HepG2 (cell line): ENCODE measurements around the gene C1QTNF12.

Source experiments
- FOSL1 ChIP-seq: sonication (generic); formaldehyde crosslinking; IDR thresholded peaks from 2 replicates; pipeline ENCODE4 v1.9.0; 2021; ENCODE audit warnings: missing genetic modification reagents, borderline replicate concordance
- JUND ChIP-seq: sonication (generic); formaldehyde crosslinking; IDR thresholded peaks from 2 replicates; pipeline ENCODE4 v1.8.0; 2022; ENCODE audit warnings: mild to moderate bottlenecking, missing genetic modification reagents
- PAF1 ChIP-seq: IDR thresholded peaks from 2 replicates; pipeline ENCODE4 v1.6.1; 2016; ENCODE audit warnings: missing genetic modification reagents, missing compliant biosample characterization
- ZNF772 ChIP-seq: sonication (generic); formaldehyde crosslinking; IDR thresholded peaks from 2 replicates; pipeline ENCODE4 v1.5.0; 2020; ENCODE audit warnings: mild to moderate bottlenecking, missing genetic modification reagents

DNA sequence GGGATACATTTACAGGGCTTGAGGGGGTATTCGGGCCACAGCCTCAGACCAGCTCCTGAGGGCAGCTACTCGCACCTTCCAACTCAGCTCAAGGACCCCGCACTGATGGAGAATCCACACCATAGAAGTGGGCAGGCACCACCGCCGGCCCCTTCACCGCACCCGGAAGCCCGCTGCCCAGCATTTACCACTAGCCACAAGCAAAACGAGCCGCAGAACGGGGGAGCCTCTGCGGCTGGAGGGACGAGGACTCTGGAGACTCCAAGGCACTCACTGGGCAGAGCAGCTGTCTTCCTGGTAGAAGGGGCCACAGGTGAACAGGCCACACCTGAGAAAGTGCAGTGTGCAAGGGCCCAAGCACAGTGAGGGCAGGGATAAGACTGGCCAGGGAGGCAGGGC is 21.8 kb upstream of the C1QTNF12 start:
- no peak for TF ChIP-seq FOSL1 (CRISPR knock-in tag)
- no peak for TF ChIP-seq JUND (CRISPR knock-in tag)
- TF ChIP-seq ZNF772 (CRISPR knock-in tag), result no peak
- TF ChIP-seq PAF1, result no peak
